NCI-H2081 treated with DMSO at 0.1 percent for 48 hours (cell line): ENCODE data around the gene HPD.
"Not testable (repeated sequence)": the region's sequence is repeated elsewhere in the genome, so short reads cannot be mapped to it uniquely, and the experiment has no call there.

Experiments used
- DNase-seq: peaks from one replicate; lab custom pipeline; 2025; lab: John Stamatoyannopoulos, UW

The HPD gene

GRCh38 chr12:121858662-121859572 is at the start of gene HPD:
HPD (minus strand) TSS chr12:121858859; CDS start chr12:121858823, 36 bp downstream.
- DNase-seq = no peak

- no peak for DNase-seq
These were observed 47.1 kb upstream of the HPD start for GRCh38 chr12:121905746-121906145.

- DNase-seq = no peak
These were observed 44.5 kb upstream of the HPD start for GRCh38 chr12:121903202-121903601.

GRCh38 chr12:121899590-121899989 is 40.9 kb upstream of the HPD start:
- no peak for DNase-seq

GRCh38 chr12:121898287-121898686 is 39.6 kb upstream of the HPD start:
- DNase-seq = no peak

GRCh38 chr12:121894633-121895032 is 36.0 kb upstream of the HPD start:
- no peak for DNase-seq

GRCh38 chr12:121893961-121894460 is 35.4 kb upstream of the HPD start:
- no peak for DNase-seq

- DNase-seq = no peak
These were observed 34.3 kb upstream of the HPD start for GRCh38 chr12:121892673-121893561.

GRCh38 chr12:121889661-121890060 is 31.0 kb upstream of the HPD start:
- DNase-seq = not testable (repeated sequence)

GRCh38 chr12:121889274-121889624 is 30.6 kb upstream of the HPD start:
- no peak for DNase-seq

GRCh38 chr12:121888478-121889273 is 30.0 kb upstream of the HPD start, which contains the start of gene PSMD9:
PSMD9 (plus strand) TSS chr12:121888790; CDS start chr12:121888857, 67 bp downstream.
- peak; percentile 84 for DNase-seq

GRCh38 chr12:121888083-121888477 is 29.4 kb upstream of the HPD start:
- no peak for DNase-seq

- DNase-seq = not testable (repeated sequence)
These were observed 26.5 kb upstream of the HPD start for GRCh38 chr12:121885129-121885528.

GRCh38 chr12:121883315-121883660 is 24.6 kb upstream of the HPD start:
- no peak for DNase-seq

GRCh38 chr12:121876080-121876447 is 17.4 kb upstream of the HPD start:
- not testable (repeated sequence) for DNase-seq

GRCh38 chr12:121875582-121875981 is 16.9 kb upstream of the HPD start:
- no peak for DNase-seq

- no peak for DNase-seq
These were observed 15.4 kb upstream of the HPD start for GRCh38 chr12:121874071-121874470.

- DNase-seq = no peak
These were observed 14.5 kb upstream of the HPD start for GRCh38 chr12:121873216-121873569.

GRCh38 chr12:121872546-121873215 is 14.0 kb upstream of the HPD start:
- DNase-seq = no peak

- DNase-seq = no peak
These were observed 12.8 kb upstream of the HPD start for GRCh38 chr12:121871467-121871866.

- DNase-seq = not testable (repeated sequence)
These were observed 10.6 kb upstream of the HPD start for GRCh38 chr12:121869229-121869628.
